HFF-Myc (cell line): ENCODE measurements around the gene FRAT1.

ENCODE experiments used
- DNase-seq: peaks from one replicate; pipeline ENCODE4 v3.0.0-alpha.2; 2011; ENCODE audit warnings: low read depth; ENCODE audit errors: extremely low read depth
- H3K4me3 ChIP-seq: replicated peaks from 2 replicates; pipeline ENCODE4 v1.5.1; 2011; ENCODE audit warnings: low read depth, mild to moderate bottlenecking, control low read depth, low read length
- CTCF ChIP-seq: IDR thresholded peaks from 2 replicates; pipeline ENCODE4 v1.5.1; 2012; ENCODE audit warnings: mild to moderate bottlenecking, low read depth, low read length, control low read depth; ENCODE audit errors: missing control alignments

FRAT1 gene

GRCh38 chr10:97366572-97366971 lies 47.5 kb downstream of the FRAT1 start:
- no peak overlapping the region for H3K4me3 ChIP-seq
- no peak for TF ChIP-seq CTCF
- DNase-seq = no peak

GRCh38 chr10:97367126-97367649 lies 48.1 kb downstream of the FRAT1 start:
- no peak for TF ChIP-seq CTCF
- no peak for DNase-seq
- H3K4me3 ChIP-seq = no peak overlapping the region
